ENCODE data around the gene ACBD5.

GRCh38 chr10:27230022-27230421 is 10.6 kb downstream of the ACBD5 start:
- no peak for TF ChIP-seq POLR2A (IDR thresholded peaks at IDR 0.05; ENCODE audit: low read depth)
- TF ChIP-seq EP300 (IDR thresholded peaks at IDR 0.05): no peak
- TF ChIP-seq CTCF (IDR thresholded peaks at IDR 0.05): no peak

Measured in esophagus muscularis mucosa (tissue), 4 donors.